Measurements from ENCODE around the gene RNFT2. TPM values are rescaled to one million over a fixed set of nuclear protein-coding genes. Genes with fewer than 3 reads are reported as not detected.
"Not testable (repeated sequence)": the region's sequence is repeated elsewhere in the genome, so short reads cannot be mapped to it uniquely, and the experiment has no call there.

RNFT2 gene
- total RNA-seq, 2 experiments from 2014 or later = 11.8 to 11.9 TPM

- Mint-ChIP-seq H3K4me1 (ENCODE audit: low read depth) (no peaks in the 10 kb centered on the region), H3K27me3 (ENCODE audit: low read depth) (no peaks in the 10 kb centered on the region), H3K36me3 (ENCODE audit: low read depth) (peaks cover 7% of the 10 kb centered on the region), H3K27ac (no peak overlapping the region), H3K9me3 (ENCODE audit: insufficient read depth) (peaks cover 3% of the 10 kb centered on the region), H3K4me3 (no peak overlapping the region)
- no peak for DNase-seq
- POLR2A ChIA-PET = no interaction called here
- CTCF ChIA-PET = no interaction called here
- no peak for ATAC-seq
Measured at GRCh38 chr12:116803013-116803736, 65.1 kb downstream of the RNFT2 start.

- no peak for ATAC-seq
Measured at GRCh38 chr12:116804051-116804450, 65.9 kb downstream of the RNFT2 start.

DNA sequence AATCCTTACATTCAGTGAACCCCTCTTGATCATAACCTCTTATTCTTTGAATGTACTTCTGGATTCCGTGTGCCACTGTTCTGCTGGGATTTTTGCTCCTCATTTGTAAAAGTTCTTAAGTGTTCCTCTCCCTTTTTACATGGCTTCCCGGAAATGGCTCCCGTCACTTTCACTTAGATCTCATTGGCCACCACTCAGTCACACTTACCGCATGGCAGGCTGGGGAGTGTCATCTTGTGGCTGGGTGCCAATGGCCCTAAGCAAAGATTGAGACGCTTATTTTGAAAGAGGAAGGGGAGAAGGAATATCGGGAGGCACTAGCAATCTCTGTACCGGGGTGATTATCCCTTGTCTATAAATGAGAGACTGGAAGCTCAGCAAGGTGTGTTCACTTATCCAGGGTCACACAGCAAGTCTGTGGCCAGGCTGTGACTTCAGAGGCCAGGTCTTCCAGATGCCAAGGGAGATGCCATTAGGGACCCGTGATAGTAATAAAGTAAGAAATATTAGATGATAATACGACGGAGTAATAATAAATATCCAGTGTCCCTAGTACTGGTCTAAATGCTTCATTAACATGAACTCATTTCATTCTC is 68.8 kb downstream of the RNFT2 start:
- ChIA-PET CTCF (no interaction called here), POLR2A (interaction anchor here (0.7 kb wide), 1 partner anchor 61 kb away, joined by 5 read pairs; no protein-coding TSS in a partner anchor)
- no peaks in the 10 kb centered on the region for H3K9me3 Mint-ChIP-seq (ENCODE audit: insufficient read depth)
- no peaks in the 10 kb centered on the region for H3K27me3 Mint-ChIP-seq (ENCODE audit: low read depth)
- H3K4me3 Mint-ChIP-seq = no peak overlapping the region
- no peaks in the 10 kb centered on the region for H3K4me1 Mint-ChIP-seq (ENCODE audit: low read depth)
- H3K36me3 Mint-ChIP-seq (ENCODE audit: low read depth) = no peaks in the 10 kb centered on the region
- DNase-seq = no peak
- H3K27ac Mint-ChIP-seq = no peak overlapping the region
- ATAC-seq = no peak

More at GRCh38 chr12:116804051-116804450, 65.9 kb downstream of the RNFT2 start:
- peaks cover 7% of the 10 kb centered on the region for H3K36me3 Mint-ChIP-seq (ENCODE audit: low read depth)
- H3K27me3 Mint-ChIP-seq (ENCODE audit: low read depth) = no peaks in the 10 kb centered on the region
- POLR2A ChIA-PET = no interaction called here
- no peaks in the 10 kb centered on the region for H3K4me1 Mint-ChIP-seq (ENCODE audit: low read depth)
- no peak overlapping the region for H3K27ac Mint-ChIP-seq
- no peak overlapping the region for H3K4me3 Mint-ChIP-seq
- DNase-seq = no peak
- CTCF ChIA-PET = no interaction called here
- H3K9me3 Mint-ChIP-seq (ENCODE audit: insufficient read depth) = peaks cover 3% of the 10 kb centered on the region

- POLR2A ChIA-PET = no interaction called here
- H3K27me3 Mint-ChIP-seq (ENCODE audit: low read depth) = no peaks in the 10 kb centered on the region
- H3K27ac Mint-ChIP-seq = no peak overlapping the region
- no peak for DNase-seq
- no peaks in the 10 kb centered on the region for H3K9me3 Mint-ChIP-seq (ENCODE audit: insufficient read depth)
- no peak overlapping the region for H3K4me3 Mint-ChIP-seq
- ATAC-seq = no peak
- H3K36me3 Mint-ChIP-seq (ENCODE audit: low read depth) = no peaks in the 10 kb centered on the region
- CTCF ChIA-PET = no interaction called here
- no peaks in the 10 kb centered on the region for H3K4me1 Mint-ChIP-seq (ENCODE audit: low read depth)
Measured at GRCh38 chr12:116807546-116807945, 69.4 kb downstream of the RNFT2 start.

- Mint-ChIP-seq H3K9me3 (ENCODE audit: insufficient read depth) (no peaks in the 10 kb centered on the region), H3K27ac (no peak overlapping the region), H3K4me1 (ENCODE audit: low read depth) (no peaks in the 10 kb centered on the region), H3K4me3 (no peak overlapping the region), H3K36me3 (ENCODE audit: low read depth) (no peaks in the 10 kb centered on the region), H3K27me3 (ENCODE audit: low read depth) (no peaks in the 10 kb centered on the region)
- POLR2A ChIA-PET = interaction anchor here (1.7 kb wide), 1 partner anchor 10 kb away, joined by 5 read pairs; no protein-coding TSS in a partner anchor
- no peak for DNase-seq
- ATAC-seq = no peak
- CTCF ChIA-PET = no interaction called here
Measured at GRCh38 chr12:116808113-116809105, 70.3 kb downstream of the RNFT2 start.

DNA sequence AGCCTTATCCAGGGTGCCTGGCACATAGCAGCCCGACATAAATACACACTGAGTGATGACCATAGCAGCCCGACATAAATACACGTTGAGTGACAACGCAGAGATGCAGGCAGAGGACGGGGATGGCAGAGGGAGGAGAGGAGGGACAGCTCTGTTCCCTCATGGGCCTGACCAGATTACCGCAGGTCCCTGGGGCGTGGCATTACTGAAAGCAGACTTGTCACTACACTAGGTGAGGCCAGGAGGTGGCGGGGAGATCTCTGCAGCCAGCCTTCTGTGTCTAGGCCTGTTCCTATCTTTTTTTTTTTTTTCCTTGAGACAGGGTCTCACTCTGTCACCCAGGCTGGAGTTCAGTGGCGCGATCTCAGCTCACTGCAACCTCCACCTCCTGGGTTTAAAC is 74.1 kb downstream of the RNFT2 start:
- no peak for ATAC-seq
- Mint-ChIP-seq H3K27ac (no peak overlapping the region), H3K36me3 (ENCODE audit: low read depth) (no peaks in the 10 kb centered on the region), H3K27me3 (ENCODE audit: low read depth) (no peaks in the 10 kb centered on the region), H3K9me3 (ENCODE audit: insufficient read depth) (no peaks in the 10 kb centered on the region), H3K4me3 (no peak overlapping the region), H3K4me1 (ENCODE audit: low read depth) (no peaks in the 10 kb centered on the region)
- DNase-seq = no peak
- POLR2A ChIA-PET = no interaction called here
- CTCF ChIA-PET = no interaction called here

GRCh38 chr12:116813271-116814041 is 75.3 kb downstream of the RNFT2 start:
- POLR2A ChIA-PET = no interaction called here

DNA sequence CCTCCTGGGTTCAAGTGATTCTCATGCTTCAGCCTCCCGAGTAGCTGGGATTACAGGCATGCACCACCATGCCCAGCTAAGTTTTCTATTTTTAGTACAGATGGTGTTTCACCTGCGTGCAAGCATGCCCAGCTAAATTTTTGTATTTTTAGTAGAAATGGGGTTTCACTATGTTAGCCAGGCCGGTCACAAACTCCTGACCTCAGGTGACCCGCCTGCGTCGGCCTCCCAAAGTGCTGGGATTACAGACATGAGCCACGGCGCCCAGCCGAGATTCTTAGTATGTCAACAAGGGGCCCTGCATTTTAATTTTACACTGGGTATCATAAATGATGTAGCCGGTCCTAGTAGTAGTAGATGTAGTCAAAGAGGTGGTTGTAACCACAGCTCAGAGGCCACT is 76.7 kb downstream of the RNFT2 start:
- H3K27ac Mint-ChIP-seq; H3K9me3 Mint-ChIP-seq (ENCODE audit: insufficient read depth); CTCF ChIA-PET; H3K4me3 Mint-ChIP-seq; H3K27me3 Mint-ChIP-seq (ENCODE audit: low read depth); ATAC-seq; DNase-seq; H3K36me3 Mint-ChIP-seq (ENCODE audit: low read depth): not testable (repeated sequence)
- POLR2A ChIA-PET = interaction anchor here (0.6 kb wide), 2 partner anchors 14 to 129 kb away, joined by 3 read pairs; no protein-coding TSS in a partner anchor
- H3K4me1 Mint-ChIP-seq (ENCODE audit: low read depth) = peaks cover 16% of the 10 kb centered on the region

More at GRCh38 chr12:116813271-116814041, 75.3 kb downstream of the RNFT2 start:
- no peak for ATAC-seq
- H3K27me3 Mint-ChIP-seq (ENCODE audit: low read depth) = no peaks in the 10 kb centered on the region
- CTCF ChIA-PET = no interaction called here
- H3K36me3 Mint-ChIP-seq (ENCODE audit: low read depth) = no peaks in the 10 kb centered on the region
- H3K4me3 Mint-ChIP-seq = no peak overlapping the region
- H3K27ac Mint-ChIP-seq = no peak overlapping the region
- DNase-seq = no peak
- H3K4me1 Mint-ChIP-seq (ENCODE audit: low read depth) = peaks cover 11% of the 10 kb centered on the region
- H3K9me3 Mint-ChIP-seq (ENCODE audit: insufficient read depth) = no peaks in the 10 kb centered on the region

- ChIA-PET CTCF (no interaction called here), POLR2A (interaction anchor here (0.5 to 1.4 kb wide), 3 partner anchors 9 to 110 kb away, joined by 3 to 5 read pairs (median 4); no protein-coding TSS in a partner anchor)
- DNase-seq = peak; percentile 34
- ATAC-seq = peak; percentile 15
- Mint-ChIP-seq H3K36me3 (ENCODE audit: low read depth) (no peaks in the 10 kb centered on the region), H3K27ac (peak overlapping the region; percentile 97), H3K4me3 (peak overlapping the region; percentile 93), H3K4me1 (ENCODE audit: low read depth) (peaks cover 23% of the 10 kb centered on the region), H3K9me3 (ENCODE audit: insufficient read depth) (no peaks in the 10 kb centered on the region), H3K27me3 (ENCODE audit: low read depth) (peaks cover 5% of the 10 kb centered on the region)
Measured at GRCh38 chr12:116818341-116818856, 80.3 kb downstream of the RNFT2 start.

- peaks cover 23% of the 10 kb centered on the region for H3K4me1 Mint-ChIP-seq (ENCODE audit: low read depth)
- H3K27me3 Mint-ChIP-seq (ENCODE audit: low read depth) = peaks cover 5% of the 10 kb centered on the region
- H3K9me3 Mint-ChIP-seq (ENCODE audit: insufficient read depth) = no peaks in the 10 kb centered on the region
- DNase-seq = peak; percentile 91
- ChIA-PET CTCF (no interaction called here), POLR2A (interaction anchor here (0.5 to 1.4 kb wide), 5 partner anchors 9 to 111 kb away, joined by 3 to 5 read pairs (median 3); no protein-coding TSS in a partner anchor)
- peak overlapping the region; percentile 97 for H3K27ac Mint-ChIP-seq
- ATAC-seq = peak; percentile 95
- H3K36me3 Mint-ChIP-seq (ENCODE audit: low read depth) = no peaks in the 10 kb centered on the region
- H3K4me3 Mint-ChIP-seq = peak overlapping the region; percentile 93
Measured at GRCh38 chr12:116818948-116819832, 81.1 kb downstream of the RNFT2 start.

All from activated CD8-positive, alpha-beta T cell treated with anti-CD3 and anti-CD28 coated beads, Interleukin-2, amount 10 ng/mL, durations not matched to agents 7 days and 5 days (primary cell).